HEK293 (cell line): ENCODE measurements around the gene TBC1D22A.

Experiments used
- CTCF ChIA-PET: fragments of 350-600 bp; formaldehyde crosslinking; extraction: SDS; loops from one replicate; lab custom pipeline; 2021; ENCODE audit warnings: antibody characterized with exemption; lab: Yijun Ruan, JAX
- POLR2A ChIA-PET: fragments of 300-600 bp; formaldehyde crosslinking; extraction: SDS; loops from one replicate; lab custom pipeline; 2020; ENCODE audit warnings: antibody characterized with exemption, inconsistent platforms; lab: Yijun Ruan, JAX
- H3K27ac ChIP-seq: fragments of 200-500 bp; sonication (Bioruptor generic); 2 replicates; pipeline ENCODE4 v1.5.1; 2014; ENCODE audit warnings: low read depth, low read length, control low read depth, inconsistent platforms; ENCODE audit errors: extremely low read depth
- H3K36me3 ChIP-seq, 2 experiments: fragments of 200-500 bp in 1 of 2; sonication (Bioruptor generic) in 1 of 2; 1 replicate in 1 of 2; 2 replicates in 1 of 2; pipeline ENCODE4 v1.5.1; 2014 to 2017; ENCODE audit warnings: inconsistent platforms in 2 of 2, low read length in 2 of 2; ENCODE audit not compliant: control insufficient read depth in 2 of 2, insufficient read depth in 1 of 2
- H3K4me1 ChIP-seq: fragments of 200-500 bp; sonication (Bioruptor generic); 2 replicates; pipeline ENCODE4 v1.5.1; 2014; ENCODE audit warnings: mild to moderate bottlenecking, low read length, inconsistent platforms; ENCODE audit not compliant: control insufficient read depth, insufficient read depth
- H3K4me3 ChIP-seq: 2 replicates; pipeline ENCODE4 v1.5.1; 2011; ENCODE audit warnings: low read depth, mild to moderate bottlenecking, control low read depth, low read length, moderate library complexity
- H3K9me3 ChIP-seq: fragments of 200-500 bp; sonication (Bioruptor generic); 2 replicates; pipeline ENCODE4 v1.5.1; 2014; ENCODE audit warnings: low read depth, low read length, inconsistent platforms; ENCODE audit not compliant: control insufficient read depth, insufficient read depth
- BCL11A ChIP-seq: fragments of 450-650 bp; formaldehyde crosslinking; IDR thresholded peaks from 2 replicates; pipeline ENCODE4 v1.5.1; 2016; ENCODE audit warnings: low read depth, missing biosample characterization, missing genetic modification characterization
- FEZF1 ChIP-seq: fragments of 450-650 bp; formaldehyde crosslinking; IDR thresholded peaks from 2 replicates; pipeline ENCODE4 v1.5.1; 2016; ENCODE audit warnings: missing biosample characterization, missing genetic modification characterization
- YY2 ChIP-seq: fragments of 450-650 bp; formaldehyde crosslinking; IDR thresholded peaks from 2 replicates; pipeline ENCODE4 v1.5.1; 2016; ENCODE audit warnings: missing biosample characterization, missing genetic modification characterization
- ZBTB21 ChIP-seq: fragments of 450-650 bp; formaldehyde crosslinking; IDR thresholded peaks from 2 replicates; pipeline ENCODE4 v1.5.1; 2017; ENCODE audit warnings: missing biosample characterization, missing genetic modification characterization
- ZBTB7A ChIP-seq: fragments of 450-650 bp; formaldehyde crosslinking; IDR thresholded peaks from 2 replicates; pipeline ENCODE4 v1.5.1; 2016; ENCODE audit warnings: low read depth, missing biosample characterization, missing genetic modification characterization
- ZNF114 ChIP-seq: fragments of 450-650 bp; formaldehyde crosslinking; IDR thresholded peaks from 2 replicates; pipeline ENCODE4 v1.5.0; 2017; ENCODE audit warnings: missing biosample characterization, missing genetic modification characterization
- ZNF16 ChIP-seq: fragments of 450-650 bp; formaldehyde crosslinking; IDR thresholded peaks from 2 replicates; pipeline ENCODE4 v1.5.1; 2016; ENCODE audit warnings: low read depth, missing biosample characterization, missing genetic modification characterization
- ZNF184 ChIP-seq: fragments of 450-650 bp; IDR thresholded peaks from 2 replicates; pipeline ENCODE4 v1.5.1; 2018; ENCODE audit warnings: missing biosample characterization, mild to moderate bottlenecking, missing genetic modification characterization
- ZNF223 ChIP-seq: fragments of 450-650 bp; formaldehyde crosslinking; IDR thresholded peaks from 2 replicates; pipeline ENCODE4 v1.5.1; 2016; ENCODE audit warnings: missing biosample characterization, missing genetic modification characterization
- ZNF23 ChIP-seq: fragments of 450-650 bp; formaldehyde crosslinking; IDR thresholded peaks from 2 replicates; pipeline ENCODE4 v1.5.1; 2016; ENCODE audit warnings: missing biosample characterization, missing genetic modification characterization, borderline replicate concordance
- ZNF274 ChIP-seq, 2 experiments: fragments of 200-500 bp in 1 of 2; fragments of 450-650 bp in 1 of 2; sonication (Bioruptor generic) in 1 of 2; formaldehyde crosslinking in 1 of 2; IDR thresholded peaks; 2 replicates each; pipeline versions ENCODE4 v1.5.1 to v1.6.1; 2014 to 2016; ENCODE audit warnings: borderline replicate concordance in 1 of 2, inconsistent platforms in 1 of 2, low read length in 1 of 2, missing biosample characterization in 1 of 2, missing genetic modification characterization in 1 of 2
- ZNF335 ChIP-seq: fragments of 450-650 bp; formaldehyde crosslinking; conservative IDR thresholded peaks from 2 replicates; pipeline ENCODE4 v1.5.1; 2016; ENCODE audit warnings: missing biosample characterization, missing genetic modification characterization
- ZNF350 ChIP-seq: fragments of 450-650 bp; formaldehyde crosslinking; IDR thresholded peaks from 2 replicates; pipeline ENCODE4 v1.5.0; 2017; ENCODE audit warnings: missing biosample characterization, mild to moderate bottlenecking, missing genetic modification characterization
- ZNF394 ChIP-seq: fragments of 450-650 bp; formaldehyde crosslinking; IDR thresholded peaks from 2 replicates; pipeline ENCODE4 v1.5.1; 2016; ENCODE audit warnings: missing biosample characterization, missing genetic modification characterization, mild to moderate bottlenecking, moderate library complexity, borderline replicate concordance
- ZNF529 ChIP-seq: fragments of 450-650 bp; formaldehyde crosslinking; IDR thresholded peaks from 2 replicates; pipeline ENCODE4 v1.5.1; 2017; ENCODE audit warnings: missing genetic modification characterization, missing biosample characterization; ENCODE audit not compliant: insufficient replicate concordance
- ZNF555 ChIP-seq: fragments of 450-650 bp; formaldehyde crosslinking; conservative IDR thresholded peaks from 2 replicates; pipeline ENCODE4 v1.5.1; 2017; ENCODE audit warnings: missing biosample characterization, mild to moderate bottlenecking, missing genetic modification characterization, inconsistent platforms
- ZNF561 ChIP-seq: fragments of 450-650 bp; IDR thresholded peaks from 2 replicates; pipeline ENCODE4 v1.5.1; 2018; ENCODE audit warnings: missing biosample characterization, missing genetic modification characterization, borderline replicate concordance
- ZNF610 ChIP-seq: fragments of 450-650 bp; formaldehyde crosslinking; IDR thresholded peaks from 2 replicates; pipeline ENCODE4 v1.5.1; 2016; ENCODE audit warnings: missing biosample characterization, missing genetic modification characterization, borderline replicate concordance
- ZNF621 ChIP-seq: fragments of 450-650 bp; formaldehyde crosslinking; IDR thresholded peaks from 2 replicates; pipeline ENCODE4 v1.5.1; 2017; ENCODE audit warnings: missing biosample characterization, missing genetic modification characterization
- ZNF670 ChIP-seq: fragments of 450-650 bp; formaldehyde crosslinking; IDR thresholded peaks from 2 replicates; pipeline ENCODE4 v1.5.1; 2016; ENCODE audit warnings: missing biosample characterization, missing genetic modification characterization, low read depth
- ZNF701 ChIP-seq: fragments of 450-650 bp; formaldehyde crosslinking; IDR thresholded peaks from 2 replicates; pipeline ENCODE4 v1.5.1; 2016; ENCODE audit warnings: missing biosample characterization, missing genetic modification characterization
- ZNF777 ChIP-seq: fragments of 450-650 bp; formaldehyde crosslinking; IDR thresholded peaks from 2 replicates; pipeline ENCODE4 v1.5.1; 2017; ENCODE audit warnings: missing biosample characterization, missing genetic modification characterization, borderline replicate concordance
- ZNF791 ChIP-seq: fragments of 450-650 bp; formaldehyde crosslinking; IDR thresholded peaks from 2 replicates; pipeline ENCODE4 v1.5.1; 2016; ENCODE audit warnings: missing biosample characterization, missing genetic modification characterization
- ZXDB ChIP-seq: fragments of 450-650 bp; formaldehyde crosslinking; IDR thresholded peaks from 2 replicates; pipeline ENCODE4 v1.5.1; 2016; ENCODE audit warnings: missing biosample characterization, missing genetic modification characterization
- TF ChIP-seq, protein P1 (sequence below): fragments of 450-650 bp; formaldehyde crosslinking; IDR thresholded peaks from 2 replicates; pipeline ENCODE4 v1.5.1; 2016; ENCODE audit warnings: missing biosample characterization, missing genetic modification characterization
- TF ChIP-seq, protein P2 (sequence below): fragments of 450-650 bp; formaldehyde crosslinking; IDR thresholded peaks from 2 replicates; pipeline ENCODE4 v1.5.1; 2016; ENCODE audit warnings: missing biosample characterization, missing genetic modification characterization
- TF ChIP-seq, protein P3 (sequence below): fragments of 450-650 bp; formaldehyde crosslinking; IDR thresholded peaks from 2 replicates; pipeline ENCODE4 v1.5.1; 2016; ENCODE audit warnings: missing biosample characterization, missing genetic modification characterization, borderline replicate concordance
- TF ChIP-seq, protein P4 (sequence below): fragments of 450-650 bp; formaldehyde crosslinking; IDR thresholded peaks from 2 replicates; pipeline ENCODE4 v1.5.1; 2016; ENCODE audit warnings: missing biosample characterization, missing genetic modification characterization
- TF ChIP-seq, protein P5 (sequence below): fragments of 450-650 bp; formaldehyde crosslinking; IDR thresholded peaks from 2 replicates; pipeline ENCODE4 v1.5.1; 2016; ENCODE audit warnings: missing biosample characterization, missing genetic modification characterization

TBC1D22A gene

DNA sequence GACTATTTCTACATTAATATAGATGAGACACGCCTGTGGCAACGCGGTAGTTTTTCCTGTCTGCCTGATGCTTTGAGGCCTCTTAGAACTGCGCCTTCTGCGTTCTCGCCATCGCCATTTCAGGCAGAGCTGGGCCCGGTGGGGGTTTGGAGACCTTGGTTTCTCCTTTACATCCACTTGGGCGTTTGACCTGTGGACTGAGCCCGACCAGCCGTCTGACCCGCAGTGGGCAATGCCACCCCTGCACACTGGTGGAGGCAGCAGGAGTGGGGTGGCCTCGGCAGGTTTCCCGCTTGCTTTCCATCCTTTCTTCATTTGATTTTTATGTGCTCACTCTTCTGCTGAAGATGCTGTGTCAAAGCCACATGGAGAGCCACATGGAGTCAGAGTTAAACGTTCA, 130.4 kb downstream of the TBC1D22A start:
- Histone ChIP-seq H3K9me3 (no peaks in the 10 kb centered on the region), H3K36me3 (peaks cover 0 to 42% of the 10 kb centered on the region in 2 experiments; a peak in 2 of 3 replicates), H3K27ac (no peak overlapping the region), H3K4me3 (no peak overlapping the region), H3K4me1 (no peaks in the 10 kb centered on the region)
- TF ChIP-seq, protein P1, sequence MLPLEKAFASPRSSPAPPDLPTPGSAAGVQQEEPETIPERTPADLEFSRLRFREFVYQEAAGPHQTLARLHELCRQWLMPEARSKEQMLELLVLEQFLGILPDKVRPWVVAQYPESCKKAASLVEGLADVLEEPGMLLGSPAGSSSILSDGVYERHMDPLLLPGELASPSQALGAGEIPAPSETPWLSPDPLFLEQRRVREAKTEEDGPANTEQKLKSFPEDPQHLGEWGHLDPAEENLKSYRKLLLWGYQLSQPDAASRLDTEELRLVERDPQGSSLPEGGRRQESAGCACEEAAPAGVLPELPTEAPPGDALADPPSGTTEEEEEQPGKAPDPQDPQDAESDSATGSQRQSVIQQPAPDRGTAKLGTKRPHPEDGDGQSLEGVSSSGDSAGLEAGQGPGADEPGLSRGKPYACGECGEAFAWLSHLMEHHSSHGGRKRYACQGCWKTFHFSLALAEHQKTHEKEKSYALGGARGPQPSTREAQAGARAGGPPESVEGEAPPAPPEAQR (tag by site-specific recombination): no peak
- no peak for TF ChIP-seq ZNF561 (tag by site-specific recombination)
- TF ChIP-seq ZXDB: no peak
- TF ChIP-seq ZNF394 (tag by site-specific recombination): no peak
- TF ChIP-seq ZNF777: no peak
- TF ChIP-seq, protein P2, sequence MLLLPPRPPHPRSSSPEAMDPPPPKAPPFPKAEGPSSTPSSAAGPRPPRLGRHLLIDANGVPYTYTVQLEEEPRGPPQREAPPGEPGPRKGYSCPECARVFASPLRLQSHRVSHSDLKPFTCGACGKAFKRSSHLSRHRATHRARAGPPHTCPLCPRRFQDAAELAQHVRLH (tag by site-specific recombination): no peak
- TF ChIP-seq ZNF350: no peak
- no peak for TF ChIP-seq ZNF335 (tag by site-specific recombination)
- no peak for TF ChIP-seq ZNF621 (tag by site-specific recombination)
- no peak for TF ChIP-seq ZNF701 (tag by site-specific recombination)
- no peak for TF ChIP-seq ZNF184
- no peak for TF ChIP-seq ZNF791 (tag by site-specific recombination)
- no peak for TF ChIP-seq ZNF16 (tag by site-specific recombination)
- no peak for TF ChIP-seq ZBTB21
- CTCF ChIA-PET: interaction anchor here (0.7 to 1.2 kb wide), 2 partner anchors 13 to 1633 kb away, joined by 3 read pairs; no protein-coding TSS in a partner anchor
- POLR2A ChIA-PET: no interaction called here

DNA sequence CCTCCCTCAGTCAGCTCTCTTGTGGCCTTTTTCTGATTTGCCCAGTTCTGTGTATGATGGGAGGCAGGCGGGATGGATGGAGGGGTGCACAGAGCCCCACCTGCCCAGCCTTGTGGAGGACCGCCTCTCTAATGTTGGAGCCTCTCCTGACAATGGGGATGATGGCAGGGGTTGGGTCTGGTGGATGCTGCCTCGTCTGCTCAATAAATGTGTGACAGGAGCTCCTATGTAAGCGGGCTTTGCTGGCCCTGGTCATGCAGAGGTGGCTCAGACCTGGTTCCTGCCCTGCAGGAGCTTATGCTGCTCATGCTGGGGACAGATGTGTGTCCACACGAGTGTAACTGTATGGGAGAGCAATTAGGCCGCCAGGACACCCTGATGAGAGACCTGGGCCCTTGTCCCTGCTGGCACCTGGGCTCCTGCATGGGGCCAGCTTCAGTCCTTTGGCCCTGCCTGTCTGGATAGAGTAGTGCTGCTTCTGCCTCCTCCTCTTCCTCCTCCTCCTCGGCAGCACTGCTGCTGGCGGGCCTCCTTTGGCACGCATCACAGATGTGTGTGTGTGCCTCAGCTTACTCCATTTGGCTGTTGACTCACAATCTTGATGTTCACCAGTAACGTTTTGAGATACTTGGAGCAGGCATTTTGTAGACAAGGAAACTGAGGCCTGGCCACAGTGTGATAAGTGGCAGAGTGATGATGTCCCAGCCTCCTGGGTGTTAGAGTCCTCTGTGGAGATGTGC, 131.0 kb downstream of the TBC1D22A start:
- H3K36me3 ChIP-seq: peaks cover 0 to 42% of the 10 kb centered on the region in 2 experiments; a peak in 2 of 3 replicates
- POLR2A ChIA-PET: no interaction called here
- CTCF ChIA-PET: interaction anchor here (0.7 kb wide), 1 partner anchor 1632 kb away, joined by 3 read pairs; no protein-coding TSS in a partner anchor
- H3K27ac ChIP-seq: no peak overlapping the region
- no peaks in the 10 kb centered on the region for H3K4me1 ChIP-seq
- H3K4me3 ChIP-seq: no peak overlapping the region
- H3K9me3 ChIP-seq: no peaks in the 10 kb centered on the region
- TF ChIP-seq ZNF223 (tag by site-specific recombination) (no peak), ZNF114 (tag by site-specific recombination) (no peak), ZNF670 (tag by site-specific recombination) (no peak), YY2 (tag by site-specific recombination) (no peak), ZNF23 (no peak), BCL11A (tag by site-specific recombination) (no peak), FEZF1 (tag by site-specific recombination) (no peak), ZNF555 (tag by site-specific recombination) (no peak), ZNF610 (tag by site-specific recombination) (no peak), ZNF529 (tag by site-specific recombination) (no peak), ZNF274 (IDR thresholded peaks at IDR 0.05; ENCODE audit: low read length) (no peak), ZNF274 (tag by site-specific recombination; IDR thresholded peaks at IDR 0.05; ENCODE audit: borderline replicate concordance) (no peak), ZBTB7A (tag by site-specific recombination) (no peak)
- TF ChIP-seq, protein P3, sequence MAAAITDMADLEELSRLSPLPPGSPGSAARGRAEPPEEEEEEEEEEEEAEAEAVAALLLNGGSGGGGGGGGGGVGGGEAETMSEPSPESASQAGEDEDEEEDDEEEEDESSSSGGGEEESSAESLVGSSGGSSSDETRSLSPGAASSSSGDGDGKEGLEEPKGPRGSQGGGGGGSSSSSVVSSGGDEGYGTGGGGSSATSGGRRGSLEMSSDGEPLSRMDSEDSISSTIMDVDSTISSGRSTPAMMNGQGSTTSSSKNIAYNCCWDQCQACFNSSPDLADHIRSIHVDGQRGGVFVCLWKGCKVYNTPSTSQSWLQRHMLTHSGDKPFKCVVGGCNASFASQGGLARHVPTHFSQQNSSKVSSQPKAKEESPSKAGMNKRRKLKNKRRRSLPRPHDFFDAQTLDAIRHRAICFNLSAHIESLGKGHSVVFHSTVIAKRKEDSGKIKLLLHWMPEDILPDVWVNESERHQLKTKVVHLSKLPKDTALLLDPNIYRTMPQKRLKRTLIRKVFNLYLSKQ (tag by site-specific recombination): no peak
- TF ChIP-seq, protein P4, sequence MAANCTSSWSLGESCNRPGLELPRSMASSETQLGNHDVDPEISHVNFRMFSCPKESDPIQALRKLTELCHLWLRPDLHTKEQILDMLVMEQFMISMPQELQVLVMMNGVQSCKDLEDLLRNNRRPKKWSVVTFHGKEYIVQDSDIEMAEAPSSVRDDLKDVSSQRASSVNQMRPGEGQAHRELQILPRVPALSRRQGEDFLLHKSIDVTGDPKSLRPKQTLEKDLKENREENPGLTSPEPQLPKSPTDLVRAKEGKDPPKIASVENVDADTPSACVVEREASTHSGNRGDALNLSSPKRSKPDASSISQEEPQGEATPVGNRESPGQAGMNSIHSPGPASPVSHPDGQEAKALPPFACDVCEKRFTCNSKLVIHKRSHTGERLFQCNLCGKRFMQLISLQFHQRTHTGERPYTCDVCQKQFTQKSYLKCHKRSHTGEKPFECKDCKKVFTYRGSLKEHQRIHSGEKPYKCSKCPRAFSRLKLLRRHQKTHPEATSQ (tag by site-specific recombination): no peak
- TF ChIP-seq, protein P5, sequence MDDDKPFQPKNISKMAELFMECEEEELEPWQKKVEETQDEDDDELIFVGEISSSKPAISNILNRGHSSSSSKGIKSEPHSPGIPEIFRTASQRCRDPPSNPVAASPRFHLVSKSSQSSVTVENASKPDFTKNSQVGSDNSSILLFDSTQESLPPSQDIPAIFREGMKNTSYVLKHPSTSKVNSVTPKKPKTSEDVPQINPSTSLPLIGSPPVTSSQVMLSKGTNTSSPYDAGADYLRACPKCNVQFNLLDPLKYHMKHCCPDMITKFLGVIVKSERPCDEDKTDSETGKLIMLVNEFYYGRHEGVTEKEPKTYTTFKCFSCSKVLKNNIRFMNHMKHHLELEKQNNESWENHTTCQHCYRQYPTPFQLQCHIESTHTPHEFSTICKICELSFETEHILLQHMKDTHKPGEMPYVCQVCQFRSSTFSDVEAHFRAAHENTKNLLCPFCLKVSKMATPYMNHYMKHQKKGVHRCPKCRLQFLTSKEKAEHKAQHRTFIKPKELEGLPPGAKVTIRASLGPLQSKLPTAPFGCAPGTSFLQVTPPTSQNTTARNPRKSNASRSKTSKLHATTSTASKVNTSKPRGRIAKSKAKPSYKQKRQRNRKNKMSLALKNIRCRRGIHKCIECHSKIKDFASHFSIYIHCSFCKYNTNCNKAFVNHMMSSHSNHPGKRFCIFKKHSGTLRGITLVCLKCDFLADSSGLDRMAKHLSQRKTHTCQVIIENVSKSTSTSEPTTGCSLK (tag by site-specific recombination): no peak
